Panc1 (cell line): ENCODE results near the gene NUTM1. TPM values are rescaled to one million over a fixed set of nuclear protein-coding genes. Genes with fewer than 3 reads are reported as not detected.

ENCODE experiments used
- ATAC-seq: fragments of 200-7000 bp; cut with Tn5 transposase; 2 replicates; pipeline ENCODE4 v1.9.1; 2020; ENCODE audit warnings: mild to moderate bottlenecking, moderate library complexity
- BruUV-seq: library from RNA; stranded (reverse); fragments of 400-500 nt; replicated peaks from 2 replicates; lab custom pipeline; 2021; lab: Mats Ljungman, UMichigan
- CTCF ChIA-PET: fragments of 300-600 bp; sonication (Branson Sonifier 250); formaldehyde crosslinking; loops from one replicate; lab custom pipeline; 2022; ENCODE audit warnings: antibody characterized with exemption; lab: Charles Lee
- POLR2A ChIA-PET: fragments of 300-600 bp; sonication (Branson Sonifier 250); formaldehyde crosslinking; loops from one replicate; lab custom pipeline; 2022; ENCODE audit warnings: antibody characterized with exemption; lab: Charles Lee
- DNase-seq: peaks from one replicate; pipeline ENCODE4 v3.0.0-alpha.2; 2010; ENCODE audit warnings: low read depth, low spot score
- H3K27ac ChIP-seq: 2 replicates; pipeline ENCODE4 v1.5.1; 2011; ENCODE audit warnings: mild to moderate bottlenecking, low read length, inconsistent platforms
- H3K27me3 ChIP-seq: fragments of 200-500 bp; sonication (Bioruptor generic); 2 replicates; pipeline ENCODE4 v1.6.0; 2014; ENCODE audit warnings: low read length, inconsistent platforms; ENCODE audit not compliant: control insufficient read depth, insufficient read depth
- H3K36me3 ChIP-seq: fragments of 200-500 bp; sonication (Bioruptor generic); 2 replicates; pipeline ENCODE4 v1.5.1; 2014; ENCODE audit warnings: inconsistent platforms, mild to moderate bottlenecking, low read length, moderate library complexity; ENCODE audit not compliant: control insufficient read depth, insufficient read depth
- H3K4me1 ChIP-seq: 2 replicates; pipeline ENCODE4 v1.5.1; 2011; ENCODE audit warnings: inconsistent platforms, mild to moderate bottlenecking, low read length, moderate library complexity; ENCODE audit not compliant: control insufficient read depth, insufficient read depth
- H3K4me3 ChIP-seq, 2 experiments: 2 replicates each; pipeline ENCODE4 v1.5.1; 2011 to 2012; ENCODE audit warnings: low read depth in 2 of 2, low read length in 2 of 2, mild to moderate bottlenecking in 2 of 2, inconsistent platforms in 1 of 2, moderate library complexity in 1 of 2
- H3K9me3 ChIP-seq: fragments of 200-500 bp; sonication (Bioruptor generic); 2 replicates; pipeline ENCODE4 v1.5.1; 2014; ENCODE audit warnings: low read depth, mild to moderate bottlenecking, inconsistent platforms, low read length, moderate library complexity; ENCODE audit not compliant: control insufficient read depth, insufficient read depth
- CTCF ChIP-seq: fragments of 450-650 bp; IDR thresholded peaks from 2 replicates; pipeline ENCODE4 v1.5.1; 2017; ENCODE audit warnings: mild to moderate bottlenecking
- POLR2AphosphoS5 ChIP-seq: IDR thresholded peaks from 2 replicates; pipeline ENCODE4 v1.6.1; 2012; ENCODE audit warnings: mild to moderate bottlenecking, low read depth, low read length, moderate library complexity
- REST ChIP-seq, 2 experiments: IDR thresholded peaks; 2 replicates each; pipeline ENCODE4 v1.6.1; 2011 to 2012; ENCODE audit warnings: low read depth in 2 of 2, control low read depth in 1 of 2, low read length in 1 of 2, mild to moderate bottlenecking in 1 of 2, moderate library complexity in 1 of 2; ENCODE audit not compliant: insufficient read depth in 1 of 2
- SIN3A ChIP-seq: IDR thresholded peaks from 2 replicates; pipeline ENCODE4 v1.6.1; 2012; ENCODE audit warnings: low read depth, mild to moderate bottlenecking, low read length, moderate library complexity, borderline replicate concordance; ENCODE audit not compliant: insufficient read depth
- TCF7L2 ChIP-seq: IDR thresholded peaks from 2 replicates; pipeline ENCODE4 v1.6.1; 2011; ENCODE audit warnings: mild to moderate bottlenecking, low read depth, low read length, inconsistent platforms
- in situ Hi-C: cut with HindIII; loops from 2 replicates; pipeline ENCODE4 v1.10.0; 2016; ENCODE audit warnings: low sequenced_read_pairs, low pct_unique_long_range_greater_than_20kb
- intact Hi-C: fragments of 100-400 bp; cut with micrococcal nuclease; formaldehyde crosslinking; loops from one replicate; pipeline ENCODE4 v1.10.0; 2022; ENCODE audit not compliant: unreplicated experiment
- total RNA-seq: library from RNA; stranded (reverse); gene quantifications from one replicate; pipeline ENCODE4 v1.2.1, GENCODE V29; 2021; ENCODE audit not compliant: unreplicated experiment

Gene NUTM1
- total RNA-seq, 1 experiment from 2014 or later, result 0.05 TPM

DNA sequence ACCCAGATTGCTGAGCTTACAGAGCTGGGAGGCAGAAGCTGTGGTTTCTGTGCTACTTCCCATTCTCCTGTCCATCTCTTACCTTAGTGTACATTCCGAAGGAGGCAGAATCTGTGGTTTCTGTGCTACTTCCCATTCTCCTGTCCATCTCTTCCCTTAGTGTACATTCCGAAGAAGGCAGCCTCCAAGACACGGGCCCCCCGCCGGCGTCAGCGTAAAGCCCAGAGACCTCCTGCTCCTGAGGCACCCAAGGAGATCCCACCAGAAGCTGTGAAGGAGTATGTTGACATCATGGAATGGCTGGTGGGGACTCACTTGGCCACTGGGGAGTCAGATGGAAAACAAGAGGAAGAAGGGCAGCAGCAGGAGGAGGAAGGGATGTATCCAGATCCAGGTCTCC is 11.2 kb downstream of the NUTM1 start:
- H3K27ac ChIP-seq, result no peak overlapping the region
- in situ Hi-C loops, result no loop called here
- no peaks in the 10 kb centered on the region for H3K4me1 ChIP-seq
- H3K27me3 ChIP-seq, result no peaks in the 10 kb centered on the region
- DNase-seq (no peak), ATAC-seq (no peak)
- CTCF ChIA-PET, result interaction anchor here (0.8 kb wide), 1 partner anchor 12 kb away, joined by 11 read pairs; the partner anchor contains the start of genes NOP10 and NUTM1
- BruUV-seq, result no TSS peak
- TF ChIP-seq TCF7L2 (no peak), REST (IDR thresholded peaks at IDR 0.05; ENCODE audit: insufficient read depth in 1 of 2, low read depth in 2 of 2, low read length in 1 of 2) (no peak), CTCF (no peak), POLR2AphosphoS5 (no peak), SIN3A (no peak)
- H3K4me3 ChIP-seq, result no peak overlapping the region
- no peaks in the 10 kb centered on the region for H3K36me3 ChIP-seq
- intact Hi-C loops, result no loop called here
- POLR2A ChIA-PET, result interaction anchor here (0.6 kb wide), 1 partner anchor 10 kb away, joined by 5 read pairs; no protein-coding TSS in a partner anchor
- no peaks in the 10 kb centered on the region for H3K9me3 ChIP-seq

- ChIA-PET CTCF (interaction anchor here (0.8 kb wide), 1 partner anchor 12 kb away, joined by 11 read pairs; the partner anchor contains the start of genes NOP10 and NUTM1), POLR2A (no interaction called here)
- H3K27ac ChIP-seq, result no peak overlapping the region
- no peak for DNase-seq
- in situ Hi-C loops (no loop called here), intact Hi-C loops (no loop called here)
- no peaks in the 10 kb centered on the region for H3K27me3 ChIP-seq
- TF ChIP-seq CTCF, result no peak
- no peak for TF ChIP-seq SIN3A
- no peak for TF ChIP-seq TCF7L2
- no peak for TF ChIP-seq POLR2AphosphoS5
- no peak for TF ChIP-seq REST (IDR thresholded peaks at IDR 0.05; ENCODE audit: insufficient read depth in 1 of 2, low read depth in 2 of 2, low read length in 1 of 2)
- peaks cover 3% of the 10 kb centered on the region; the same call in 1 of the 2 replicates for H3K36me3 ChIP-seq
- H3K9me3 ChIP-seq, result no peaks in the 10 kb centered on the region
- H3K4me3 ChIP-seq, result no peak overlapping the region
- BruUV-seq, result no TSS peak
- ATAC-seq, result no peak
- H3K4me1 ChIP-seq, result no peaks in the 10 kb centered on the region
These were observed 12.1 kb downstream of the NUTM1 start for GRCh38 chr15:34355241-34355640.
